ENCODE results near the gene GDAP1L1.

DNA sequence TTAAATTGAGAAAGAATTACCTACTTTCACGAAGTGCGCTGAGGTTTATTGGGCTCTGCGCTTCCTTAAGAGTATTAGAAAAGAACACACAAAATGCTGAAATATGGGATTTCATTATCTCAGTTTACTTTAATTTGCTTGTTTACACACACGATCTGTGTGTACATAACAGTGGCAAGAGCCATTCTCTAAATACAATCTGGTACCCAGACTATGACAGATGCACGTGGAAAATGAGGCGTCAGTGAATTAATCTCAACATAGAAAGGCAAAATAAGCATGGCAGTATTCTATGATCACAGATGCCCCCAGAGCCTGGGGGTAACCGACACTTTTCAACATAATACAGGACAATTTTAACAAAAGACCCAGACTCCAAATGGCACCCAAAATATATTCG is 55.6 kb downstream of the GDAP1L1 start:
- TF ChIP-seq POLR2A (IDR thresholded peaks at IDR 0.05; ENCODE audit: low read length) = no peak
- no peak for TF ChIP-seq GATA1 (IDR thresholded peaks at IDR 0.05; ENCODE audit: low read depth, low read length)

Data from erythroblast (primary cell).